Smooth muscle cell (in vitro differentiated cells): ENCODE data around the gene CRNKL1. TPM values are rescaled to one million over a fixed set of nuclear protein-coding genes. Genes with fewer than 3 reads are reported as not detected.

ENCODE experiments used
- DNase-seq: peaks from one replicate; lab custom pipeline; 2025; ENCODE audit not compliant: unreplicated experiment; lab: John Stamatoyannopoulos, UW
- H2AFZ ChIP-seq: fragments of 200-600 bp; sonication (generic); 2 replicates; pipeline ENCODE4 v1.6.0; 2016; ENCODE audit warnings: antibody characterized with exemption, low read depth, mild to moderate bottlenecking
- H3F3A ChIP-seq: fragments of 200-600 bp; sonication (generic); 2 replicates; pipeline ENCODE4 v1.6.0; 2017; ENCODE audit warnings: antibody characterized with exemption, low read depth
- H3K27ac ChIP-seq: fragments of 200-600 bp; sonication (generic); 2 replicates; pipeline ENCODE4 v1.5.1; 2016; ENCODE audit warnings: low read depth, mild to moderate bottlenecking
- H3K27me3 ChIP-seq: fragments of 200-600 bp; sonication (generic); 2 replicates; pipeline ENCODE4 v1.6.1; 2016; ENCODE audit warnings: low read depth, mild to moderate bottlenecking
- H3K36me3 ChIP-seq: fragments of 200-600 bp; sonication (generic); 2 replicates; pipeline ENCODE4 v1.5.1; 2016; ENCODE audit warnings: low read depth
- H3K4me1 ChIP-seq: fragments of 200-600 bp; sonication (generic); 2 replicates; pipeline ENCODE4 v1.5.1; 2016; ENCODE audit warnings: low read depth
- H3K4me2 ChIP-seq: fragments of 200-600 bp; sonication (generic); 2 replicates; pipeline ENCODE4 v1.6.0; 2016; ENCODE audit warnings: mild to moderate bottlenecking
- H3K4me3 ChIP-seq: fragments of 200-600 bp; sonication (generic); 2 replicates; pipeline ENCODE4 v1.5.1; 2016; ENCODE audit warnings: mild to moderate bottlenecking
- H3K79me2 ChIP-seq: fragments of 200-600 bp; sonication (generic); 2 replicates; pipeline ENCODE4 v1.6.0; 2016; ENCODE audit warnings: low read depth, mild to moderate bottlenecking
- H3K9ac ChIP-seq: fragments of 200-600 bp; sonication (generic); 2 replicates; pipeline ENCODE4 v1.6.0; 2016; ENCODE audit warnings: low read depth
- H3K9me3 ChIP-seq: fragments of 200-600 bp; sonication (generic); replicated peaks from 2 replicates; pipeline ENCODE4 v1.5.1; 2016; ENCODE audit warnings: low read depth
- H4K20me1 ChIP-seq: fragments of 200-600 bp; sonication (generic); 2 replicates; pipeline ENCODE4 v1.6.0; 2016; ENCODE audit warnings: low read depth
- WGBS: methylation state at CpG from one replicate; pipeline ENCODE4 v1.1.7; 2016; ENCODE audit warnings: low lambda C conversion rate; 5-methylcytosine and 5-hydroxymethylcytosine counted together
- polyA plus RNA-seq: library from polyadenylated mRNA; unstranded; fragments of >200 nt; fragmentation: Nextera tagmentation; extraction: Ambion mirVana; gene quantifications from 2 replicates; pipeline ENCODE4 v1.2.1, GENCODE V29; 2016
- total RNA-seq: library from RNA; depleted of rRNA; stranded (reverse); fragments of >200 nt; gene quantifications from 2 replicates; pipeline ENCODE4 v1.2.3, GENCODE V29; 2014
- TF ChIP-seq, protein P1 (sequence below): fragments of 200-600 bp; sonication (generic); IDR thresholded peaks from 2 replicates; pipeline ENCODE4 v1.5.1; 2017; ENCODE audit warnings: borderline replicate concordance, mild to moderate bottlenecking, antibody characterized with exemption; ENCODE audit not compliant: insufficient read depth, poor library complexity, severe bottlenecking

The CRNKL1 gene
- total and polyA plus RNA-seq, 2 experiments from 2014 or later, result 12.3 to 26.0 TPM

DNA sequence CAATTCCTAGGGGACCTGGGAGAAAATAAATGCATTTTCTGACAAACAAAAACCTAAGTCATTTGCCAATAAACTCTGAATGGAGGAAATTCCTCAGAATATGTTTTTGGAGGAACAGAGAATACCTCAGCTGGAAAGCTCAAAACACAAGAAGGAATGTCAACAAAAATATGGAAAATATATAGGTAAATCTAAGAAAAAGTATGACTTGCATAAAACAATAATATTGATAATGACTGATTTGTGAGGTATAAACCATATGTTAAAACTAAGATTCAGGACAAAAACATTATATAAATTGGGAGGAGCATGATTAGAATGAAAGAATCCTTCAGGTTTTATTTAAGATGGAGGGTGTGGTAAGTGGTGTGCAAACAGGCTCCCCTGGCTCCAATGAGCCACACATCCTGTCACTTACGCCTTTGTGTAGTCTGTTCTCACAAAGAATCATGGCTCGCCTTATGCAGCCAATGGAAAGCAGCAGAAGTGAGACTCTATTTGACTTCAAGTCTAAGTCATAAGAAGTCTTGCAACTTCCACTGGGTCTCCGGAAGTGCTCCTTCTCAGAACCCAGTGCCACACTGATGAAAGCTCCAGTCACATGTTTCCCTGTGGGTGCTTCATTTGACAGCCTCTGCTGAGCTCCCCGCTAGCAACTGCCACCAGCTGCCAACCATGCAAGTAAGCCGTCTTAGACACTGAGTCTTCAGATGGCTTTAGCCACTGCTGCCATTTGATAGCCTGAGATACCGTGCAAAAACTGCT, 8.2 kb upstream of the CRNKL1 start:
- Histone ChIP-seq H3K27me3 (peaks cover 6% of the 10 kb centered on the region), H2AFZ (no peak overlapping the region), H3K4me2 (no peak overlapping the region), H3F3A (no peaks in the 10 kb centered on the region), H3K27ac (no peak overlapping the region), H4K20me1 (no peaks in the 10 kb centered on the region), H3K36me3 (no peaks in the 10 kb centered on the region), H3K9me3 (no peaks in the 10 kb centered on the region), H3K4me3 (no peak overlapping the region), H3K79me2 (no peaks in the 10 kb centered on the region), H3K9ac (no peak overlapping the region), H3K4me1 (no peaks in the 10 kb centered on the region)
- 88% methylated on average over 6 of the region's 6 CpGs for WGBS
- no peak for DNase-seq
- TF ChIP-seq, protein P1, sequence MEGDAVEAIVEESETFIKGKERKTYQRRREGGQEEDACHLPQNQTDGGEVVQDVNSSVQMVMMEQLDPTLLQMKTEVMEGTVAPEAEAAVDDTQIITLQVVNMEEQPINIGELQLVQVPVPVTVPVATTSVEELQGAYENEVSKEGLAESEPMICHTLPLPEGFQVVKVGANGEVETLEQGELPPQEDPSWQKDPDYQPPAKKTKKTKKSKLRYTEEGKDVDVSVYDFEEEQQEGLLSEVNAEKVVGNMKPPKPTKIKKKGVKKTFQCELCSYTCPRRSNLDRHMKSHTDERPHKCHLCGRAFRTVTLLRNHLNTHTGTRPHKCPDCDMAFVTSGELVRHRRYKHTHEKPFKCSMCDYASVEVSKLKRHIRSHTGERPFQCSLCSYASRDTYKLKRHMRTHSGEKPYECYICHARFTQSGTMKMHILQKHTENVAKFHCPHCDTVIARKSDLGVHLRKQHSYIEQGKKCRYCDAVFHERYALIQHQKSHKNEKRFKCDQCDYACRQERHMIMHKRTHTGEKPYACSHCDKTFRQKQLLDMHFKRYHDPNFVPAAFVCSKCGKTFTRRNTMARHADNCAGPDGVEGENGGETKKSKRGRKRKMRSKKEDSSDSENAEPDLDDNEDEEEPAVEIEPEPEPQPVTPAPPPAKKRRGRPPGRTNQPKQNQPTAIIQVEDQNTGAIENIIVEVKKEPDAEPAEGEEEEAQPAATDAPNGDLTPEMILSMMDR, result no peak

DNA sequence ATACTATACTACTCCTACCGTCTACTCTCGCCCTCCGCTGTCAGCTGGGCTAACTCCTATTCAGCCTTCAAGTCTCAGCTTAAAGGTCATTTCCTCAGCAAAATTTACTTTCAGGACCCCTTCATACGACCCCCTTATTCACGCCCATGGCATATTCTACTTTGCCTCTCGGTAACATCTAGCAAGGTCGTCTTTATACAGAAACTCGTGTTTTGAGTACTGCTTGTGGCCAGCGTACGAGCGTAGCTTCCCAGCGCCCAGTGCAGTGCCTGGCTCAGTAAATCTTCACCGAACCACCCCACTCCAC, 546 bp downstream of the CRNKL1 start:
- Histone ChIP-seq H3K9ac (peak overlapping the region; percentile 92), H3K36me3 (peaks cover 26% of the 10 kb centered on the region), H3K4me3 (peak overlapping the region; percentile 92), H3F3A (no peaks in the 10 kb centered on the region), H4K20me1 (peaks cover 3% of the 10 kb centered on the region), H3K27ac (peak overlapping the region; percentile 82), H3K4me2 (peak overlapping the region; percentile 95), H3K27me3 (peaks cover 5% of the 10 kb centered on the region), H3K9me3 (no peaks in the 10 kb centered on the region), H2AFZ (peak overlapping the region; percentile 95), H3K79me2 (peaks cover 20% of the 10 kb centered on the region), H3K4me1 (peaks cover 14% of the 10 kb centered on the region)
- TF ChIP-seq, protein P1, result no peak
- 3% methylated on average over 13 of the region's 13 CpGs for WGBS
- no peak for DNase-seq

DNA sequence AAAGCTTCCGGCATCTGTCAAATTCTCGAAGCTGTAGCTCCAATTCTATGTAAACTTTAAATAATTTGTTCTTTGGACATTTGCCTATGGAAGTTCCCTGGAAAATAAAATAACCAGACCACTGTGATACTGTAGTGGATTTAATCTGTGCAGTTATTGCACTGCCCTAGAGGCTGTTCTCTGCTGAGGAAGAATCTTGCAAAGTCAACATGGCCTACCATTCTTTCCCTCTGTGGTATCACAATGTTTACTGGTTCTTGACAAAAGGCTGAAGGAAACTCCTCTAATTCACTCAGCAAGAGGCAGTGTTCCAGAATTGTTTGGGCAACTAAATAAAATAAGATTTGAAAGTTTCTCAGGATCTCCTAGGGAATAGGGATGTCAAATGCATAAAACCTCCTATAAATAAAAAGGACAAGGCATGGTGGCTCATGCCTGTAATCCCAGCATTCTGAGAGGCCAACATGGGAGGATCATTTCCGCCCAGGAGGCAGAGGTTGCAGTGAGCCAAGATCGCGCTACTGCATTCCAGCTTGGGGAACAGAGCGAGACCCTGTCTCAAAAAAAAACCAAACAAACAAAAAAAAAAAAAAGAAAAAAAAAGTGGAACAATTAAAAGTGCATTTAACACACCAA, 12.4 kb downstream of the CRNKL1 start:
- H3K4me3 ChIP-seq, result no peak overlapping the region
- WGBS, result 98% methylated on average over 6 of the region's 6 CpGs
- no peaks in the 10 kb centered on the region for H3K4me1 ChIP-seq
- no peak overlapping the region for H3K4me2 ChIP-seq
- no peak overlapping the region for H3K9ac ChIP-seq
- no peak overlapping the region for H3K27ac ChIP-seq
- DNase-seq, result no peak
- H3F3A ChIP-seq, result peaks cover 7% of the 10 kb centered on the region
- TF ChIP-seq, protein P1, result no peak
- no peaks in the 10 kb centered on the region for H3K79me2 ChIP-seq
- H3K27me3 ChIP-seq, result no peaks in the 10 kb centered on the region
- H2AFZ ChIP-seq, result no peak overlapping the region
- no peaks in the 10 kb centered on the region for H3K9me3 ChIP-seq
- H3K36me3 ChIP-seq, result peaks cover 46% of the 10 kb centered on the region
- no peaks in the 10 kb centered on the region for H4K20me1 ChIP-seq

DNA sequence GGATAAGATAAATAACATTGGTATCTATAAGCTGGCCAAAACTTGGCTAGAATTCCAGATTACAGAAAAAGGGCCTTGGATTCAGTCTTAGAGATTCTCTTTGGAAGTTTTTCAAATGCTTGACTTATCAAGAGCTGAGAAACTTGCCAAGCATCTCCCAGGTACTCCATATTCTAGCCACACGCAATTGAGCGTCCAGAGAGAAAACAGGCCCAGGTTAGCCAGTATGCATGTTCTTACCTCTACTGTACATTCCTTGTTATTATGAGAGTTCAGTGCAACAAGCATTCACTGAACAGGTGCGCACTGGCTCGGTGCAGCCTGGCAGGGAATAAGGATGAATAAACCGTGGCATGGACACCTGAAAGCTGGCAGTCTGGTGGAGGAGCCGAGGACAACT, 13.7 kb downstream of the CRNKL1 start:
- no peak overlapping the region for H3K9ac ChIP-seq
- no peaks in the 10 kb centered on the region for H3K4me1 ChIP-seq
- H3K4me2 ChIP-seq, result no peak overlapping the region
- H3K27ac ChIP-seq, result no peak overlapping the region
- H3K36me3 ChIP-seq, result peaks cover 52% of the 10 kb centered on the region
- H3K9me3 ChIP-seq, result no peaks in the 10 kb centered on the region
- TF ChIP-seq, protein P1, result no peak
- DNase-seq, result no peak
- H3K27me3 ChIP-seq, result no peaks in the 10 kb centered on the region
- H4K20me1 ChIP-seq, result no peaks in the 10 kb centered on the region
- WGBS, result 97% methylated on average over 6 of the region's 6 CpGs
- no peak overlapping the region for H3K4me3 ChIP-seq
- no peaks in the 10 kb centered on the region for H3K79me2 ChIP-seq
- no peak overlapping the region for H2AFZ ChIP-seq
- peaks cover 14% of the 10 kb centered on the region for H3F3A ChIP-seq
